PC-3 (cell line): ENCODE measurements around the gene GRAMD2A. TPM values are rescaled to one million over a fixed set of nuclear protein-coding genes. Genes with fewer than 3 reads are reported as not detected.
A peak's percentile ranks its signal among the peaks of the same experiment; 100 is the strongest.

Source experiments
- ATAC-seq: fragments of 200-7000 bp; cut with Tn5 transposase; 2 replicates; pipeline ENCODE4 v1.9.1; 2020; ENCODE audit warnings: mild to moderate bottlenecking, moderate library complexity
- BruUV-seq: library from RNA; stranded (reverse); fragments of 400-500 nt; replicated peaks from 2 replicates; lab custom pipeline; 2021; lab: Mats Ljungman, UMichigan
- CTCF ChIA-PET: fragments of 300-600 bp; sonication (Branson Sonifier 250); formaldehyde crosslinking; loops from one replicate; lab custom pipeline; 2022; ENCODE audit warnings: antibody characterized with exemption; lab: Charles Lee
- POLR2A ChIA-PET: fragments of 300-600 bp; sonication (Branson Sonifier 250); formaldehyde crosslinking; loops from one replicate; lab custom pipeline; 2022; ENCODE audit warnings: antibody characterized with exemption; ENCODE audit not compliant: unreplicated experiment; lab: Charles Lee
- DNase-seq: peaks from one replicate; pipeline ENCODE4 v3.0.0-alpha.2; 2015
- H2AFZ ChIP-seq: fragments of 300-600 bp; sonication (generic); 2 replicates; pipeline ENCODE4 v1.6.0; 2016; ENCODE audit warnings: antibody characterized with exemption, low read length
- H3F3A ChIP-seq: fragments of 300-600 bp; sonication (generic); one replicate; pipeline ENCODE4 v1.6.0; 2017; ENCODE audit warnings: antibody characterized with exemption, low read length, control low read depth, mild to moderate bottlenecking; ENCODE audit not compliant: unreplicated experiment
- H3K27ac ChIP-seq: fragments of 300-600 bp; sonication (generic); 2 replicates; pipeline ENCODE4 v1.5.1; 2016; ENCODE audit warnings: mild to moderate bottlenecking, low read length
- H3K27me3 ChIP-seq: fragments of 300-600 bp; sonication (generic); 2 replicates; pipeline ENCODE4 v1.6.1; 2016; ENCODE audit warnings: low read length, mixed read lengths
- H3K36me3 ChIP-seq: fragments of 300-600 bp; sonication (generic); 2 replicates; pipeline ENCODE4 v1.6.1; 2016; ENCODE audit warnings: low read depth, mixed run types, low read length, mixed read lengths
- H3K4me1 ChIP-seq: fragments of 300-600 bp; sonication (generic); 2 replicates; pipeline ENCODE4 v1.5.1; 2016; ENCODE audit warnings: low read length; ENCODE audit not compliant: insufficient read depth
- H3K4me2 ChIP-seq: fragments of 300-600 bp; sonication (generic); 2 replicates; pipeline ENCODE4 v1.6.0; 2016; ENCODE audit warnings: low read length
- H3K4me3 ChIP-seq: fragments of 300-600 bp; sonication (generic); 2 replicates; pipeline ENCODE4 v1.5.1; 2016; ENCODE audit warnings: mild to moderate bottlenecking, low read length, mixed read lengths
- H3K79me2 ChIP-seq: fragments of 300-600 bp; sonication (generic); 2 replicates; pipeline ENCODE4 v1.6.1; 2017; ENCODE audit warnings: low read length, mixed read lengths
- H3K9ac ChIP-seq: fragments of 300-600 bp; sonication (generic); 2 replicates; pipeline ENCODE4 v1.6.0; 2016; ENCODE audit warnings: mild to moderate bottlenecking, low read length
- H3K9me2 ChIP-seq: fragments of 300-600 bp; sonication (generic); replicated peaks from 2 replicates; pipeline ENCODE4 v1.6.1; 2016; ENCODE audit warnings: mixed run types, low read length, mixed read lengths
- H3K9me3 ChIP-seq: fragments of 300-600 bp; sonication (generic); 2 replicates; pipeline ENCODE4 v1.6.1; 2016; ENCODE audit warnings: low read length, mixed read lengths
- H4K20me1 ChIP-seq: fragments of 300-600 bp; sonication (generic); 2 replicates; pipeline ENCODE4 v1.6.1; 2016; ENCODE audit warnings: low read length, mixed read lengths
- EZH2 ChIP-seq: fragments of 300-600 bp; sonication (generic); IDR thresholded peaks from one replicate; pipeline ENCODE4 v1.6.1; 2017; ENCODE audit warnings: antibody characterized with exemption, mild to moderate bottlenecking, low read length; ENCODE audit not compliant: unreplicated experiment
- EZH2phosphoT487 ChIP-seq: fragments of 300-600 bp; sonication (generic); IDR thresholded peaks from 2 replicates; pipeline ENCODE4 v1.6.1; 2018; ENCODE audit warnings: mild to moderate bottlenecking, antibody characterized with exemption, low read length, borderline replicate concordance
- intact Hi-C: fragments of 100-400 bp; cut with micrococcal nuclease; formaldehyde crosslinking; loops from 2 replicates; pipeline ENCODE4 v1.9.0; 2023
- total RNA-seq: library from RNA; depleted of rRNA; stranded (reverse); fragments of >200 nt; gene quantifications from 2 replicates; pipeline ENCODE4 v1.2.3, GENCODE V29; 2014
- TF ChIP-seq, protein P1 (sequence below): fragments of 300-600 bp; sonication (generic); conservative IDR thresholded peaks from 2 replicates; pipeline ENCODE4 v1.5.1; 2017; ENCODE audit warnings: antibody characterized with exemption, low read depth, mild to moderate bottlenecking, low read length

The GRAMD2A gene
- total RNA-seq, 1 experiment from 2014 or later = 0.07 TPM

DNA sequence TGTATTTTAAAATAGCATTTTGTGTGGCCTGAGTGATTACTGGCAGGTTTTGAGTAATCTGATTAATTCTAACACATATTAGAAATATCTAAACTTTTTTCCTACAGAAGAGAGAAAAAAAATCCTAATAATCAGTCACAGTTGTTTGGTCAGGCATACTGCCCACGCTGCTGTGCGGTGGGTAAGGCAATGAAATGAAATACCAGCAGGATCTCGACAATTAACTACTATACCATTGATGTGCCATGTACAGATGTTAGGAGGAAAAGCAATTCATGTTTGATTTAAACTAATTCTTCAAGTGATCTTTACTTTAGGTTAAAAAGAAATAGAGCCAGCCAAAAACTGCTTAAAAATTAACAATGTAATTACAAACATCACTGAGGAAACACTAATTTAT lies 5.2 kb downstream of the GRAMD2A start:
- Histone ChIP-seq H2AFZ (no peak overlapping the region), H3K4me1 (no peaks in the 10 kb centered on the region), H3F3A (no peaks in the 10 kb centered on the region), H3K9ac (no peak overlapping the region), H3K27ac (no peak overlapping the region), H3K4me2 (no peak overlapping the region), H3K9me2 (no peaks in the 10 kb centered on the region), H3K79me2 (no peaks in the 10 kb centered on the region), H3K4me3 (no peak overlapping the region), H3K9me3 (no peaks in the 10 kb centered on the region), H3K27me3 (no peaks in the 10 kb centered on the region), H4K20me1 (no peaks in the 10 kb centered on the region), H3K36me3 (no peaks in the 10 kb centered on the region)
- ATAC-seq (no peak), DNase-seq (no peak)
- POLR2A ChIA-PET = no interaction called here
- intact Hi-C loops = no loop called here
- CTCF ChIA-PET = no interaction called here
- TF ChIP-seq, protein P1, sequence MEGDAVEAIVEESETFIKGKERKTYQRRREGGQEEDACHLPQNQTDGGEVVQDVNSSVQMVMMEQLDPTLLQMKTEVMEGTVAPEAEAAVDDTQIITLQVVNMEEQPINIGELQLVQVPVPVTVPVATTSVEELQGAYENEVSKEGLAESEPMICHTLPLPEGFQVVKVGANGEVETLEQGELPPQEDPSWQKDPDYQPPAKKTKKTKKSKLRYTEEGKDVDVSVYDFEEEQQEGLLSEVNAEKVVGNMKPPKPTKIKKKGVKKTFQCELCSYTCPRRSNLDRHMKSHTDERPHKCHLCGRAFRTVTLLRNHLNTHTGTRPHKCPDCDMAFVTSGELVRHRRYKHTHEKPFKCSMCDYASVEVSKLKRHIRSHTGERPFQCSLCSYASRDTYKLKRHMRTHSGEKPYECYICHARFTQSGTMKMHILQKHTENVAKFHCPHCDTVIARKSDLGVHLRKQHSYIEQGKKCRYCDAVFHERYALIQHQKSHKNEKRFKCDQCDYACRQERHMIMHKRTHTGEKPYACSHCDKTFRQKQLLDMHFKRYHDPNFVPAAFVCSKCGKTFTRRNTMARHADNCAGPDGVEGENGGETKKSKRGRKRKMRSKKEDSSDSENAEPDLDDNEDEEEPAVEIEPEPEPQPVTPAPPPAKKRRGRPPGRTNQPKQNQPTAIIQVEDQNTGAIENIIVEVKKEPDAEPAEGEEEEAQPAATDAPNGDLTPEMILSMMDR = no peak
- TF ChIP-seq EZH2 (no peak), EZH2phosphoT487 (no peak)
- no TSS peak for BruUV-seq

DNA sequence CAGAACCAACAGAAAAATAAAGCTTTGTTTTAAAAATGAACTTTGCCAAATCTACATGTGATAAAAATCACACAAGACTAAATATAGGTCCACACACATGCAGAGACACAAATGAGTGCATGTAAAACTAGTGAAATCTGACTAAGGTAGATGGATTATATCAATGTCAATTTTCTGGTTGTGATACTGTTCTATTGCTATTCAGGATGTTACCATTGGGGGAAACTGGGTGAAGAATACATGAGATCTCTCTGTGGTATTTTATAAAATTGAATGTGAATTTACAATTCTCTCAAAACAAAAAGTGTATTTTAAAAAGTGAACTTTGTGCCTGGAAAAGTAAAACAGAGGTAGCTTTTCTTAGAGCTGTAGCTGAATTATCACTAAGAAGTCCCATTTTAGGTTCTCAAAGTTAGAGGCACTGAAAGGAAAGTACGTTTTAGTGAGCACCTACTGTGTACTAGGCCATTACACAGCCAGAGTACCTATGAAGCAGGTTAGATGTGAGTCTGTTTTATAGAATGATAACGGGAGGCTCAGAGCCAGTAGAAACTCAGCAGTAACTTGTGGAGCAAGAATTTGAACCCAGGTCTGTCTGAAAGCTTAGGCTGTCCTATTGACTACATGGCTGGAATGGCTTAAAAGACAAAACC lies 8.2 kb downstream of the GRAMD2A start:
- Histone ChIP-seq H3K27me3 (no peaks in the 10 kb centered on the region), H3K79me2 (no peaks in the 10 kb centered on the region), H3K27ac (no peak overlapping the region), H3K9me3 (no peaks in the 10 kb centered on the region), H4K20me1 (no peaks in the 10 kb centered on the region), H3K9me2 (no peaks in the 10 kb centered on the region), H3K9ac (no peak overlapping the region), H3F3A (no peaks in the 10 kb centered on the region), H2AFZ (no peak overlapping the region), H3K4me3 (no peak overlapping the region), H3K4me2 (no peak overlapping the region), H3K36me3 (no peaks in the 10 kb centered on the region), H3K4me1 (0 out of 2 replicates have a peak, but pooled peaks cover 5% of the 10 kb centered on the region)
- no TSS peak for BruUV-seq
- no peak for DNase-seq
- POLR2A ChIA-PET = no interaction called here
- ATAC-seq = no peak
- intact Hi-C loops = no loop called here
- CTCF ChIA-PET = no interaction called here
- TF ChIP-seq EZH2phosphoT487 (no peak), EZH2 (no peak)
- TF ChIP-seq, protein P1 = no peak

DNA sequence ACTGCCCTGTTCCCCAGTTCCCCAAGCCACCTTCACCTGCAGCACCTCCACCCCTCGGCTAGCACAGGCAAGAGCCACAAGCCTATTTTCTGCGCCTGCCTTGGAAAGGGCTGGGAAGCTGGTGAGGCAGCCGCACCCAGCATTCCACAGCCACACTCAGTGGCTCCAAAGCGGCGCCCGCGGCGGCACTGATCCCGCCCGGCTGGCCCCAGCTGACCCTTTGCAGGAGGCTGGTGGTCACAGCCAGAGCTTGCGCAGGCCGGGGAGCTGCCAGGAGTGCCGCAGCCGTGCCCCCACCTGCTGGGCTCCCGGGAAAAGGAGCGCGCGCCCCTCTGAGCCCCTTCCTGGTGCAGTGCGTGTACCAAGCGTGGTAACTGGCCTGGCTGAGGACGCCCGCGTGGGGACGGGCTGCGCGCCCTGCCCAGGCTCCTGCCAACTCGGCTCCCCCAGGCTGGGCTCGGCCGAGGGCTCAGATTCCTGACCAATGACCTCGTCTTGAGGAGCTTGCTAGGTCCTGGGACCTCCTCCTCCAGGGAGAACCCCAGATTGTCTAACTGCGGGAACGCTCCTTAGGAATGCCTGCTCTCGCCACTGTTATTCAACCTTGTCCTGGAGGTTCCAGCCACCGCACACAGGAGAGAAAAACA lies 13.3 kb downstream of the GRAMD2A start:
- Histone ChIP-seq H3K79me2 (no peaks in the 10 kb centered on the region), H4K20me1 (no peaks in the 10 kb centered on the region), H3F3A (no peaks in the 10 kb centered on the region), H3K4me3 (peak overlapping the region; percentile 68), H3K4me1 (peaks cover 11% of the 10 kb centered on the region; the same call in 1 of the 2 replicates), H3K4me2 (peak overlapping the region; percentile 92), H2AFZ (peak overlapping the region; percentile 90), H3K27me3 (no peaks in the 10 kb centered on the region), H3K36me3 (no peaks in the 10 kb centered on the region), H3K27ac (no peak overlapping the region), H3K9ac (no peak overlapping the region), H3K9me3 (no peaks in the 10 kb centered on the region), H3K9me2 (no peaks in the 10 kb centered on the region)
- DNase-seq = peak; percentile 53
- peak; percentile 94 for ATAC-seq
- ChIA-PET POLR2A (no interaction called here), CTCF (no interaction called here)
- intact Hi-C loops = no loop called here
- no TSS peak for BruUV-seq
- TF ChIP-seq, protein P1 = no peak
- TF ChIP-seq EZH2phosphoT487 = no peak
- TF ChIP-seq EZH2 = no peak
